ENCODE data around the gene SLC6A1. TPM values are rescaled to one million over a fixed set of nuclear protein-coding genes. Genes with fewer than 3 reads are reported as not detected.

SLC6A1 gene
- total RNA-seq, 1 experiment from 2014 or later, result not detected

- ChIA-PET CTCF (no interaction called here), RAD21 (ENCODE audit: low non-redundant PET in 1 of 2, low total read pairs in 2 of 2, uncharacterized antibody in 2 of 2, unreplicated experiment in 2 of 2) (no interaction called here), POLR2A (no interaction called here)
- no peak overlapping the region for H2AFZ ChIP-seq (ENCODE audit: low read depth, low read length, poor library complexity, severe bottlenecking)
- TF ChIP-seq, protein P1, sequence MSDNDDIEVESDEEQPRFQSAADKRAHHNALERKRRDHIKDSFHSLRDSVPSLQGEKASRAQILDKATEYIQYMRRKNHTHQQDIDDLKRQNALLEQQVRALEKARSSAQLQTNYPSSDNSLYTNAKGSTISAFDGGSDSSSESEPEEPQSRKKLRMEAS (IDR thresholded peaks at IDR 0.05), result no peak
- no peak overlapping the region for H3K4me3 ChIP-seq (replicated peaks in 1 of 2; ENCODE audit: low read depth in 1 of 2, low read length in 2 of 2)
- no peaks in the 10 kb centered on the region for H4K20me1 ChIP-seq (ENCODE audit: insufficient read depth)
- no peaks in the 10 kb centered on the region for H3K79me2 ChIP-seq (ENCODE audit: insufficient read depth, low read length)
- intact Hi-C loops (cut with micrococcal nuclease), result no loop called here
- no peaks in the 10 kb centered on the region for H3K4me1 ChIP-seq (ENCODE audit: control insufficient read depth in 1 of 2, insufficient read depth in 2 of 2, low read length in 2 of 2)
- no peak overlapping the region for H3K9ac ChIP-seq (ENCODE audit: low read length)
- no peaks in the 10 kb centered on the region for H3K36me3 ChIP-seq (ENCODE audit: control insufficient read depth in 1 of 2, insufficient read depth in 2 of 2, low read length in 2 of 2)
- H3K27me3 ChIP-seq (ENCODE audit: insufficient read depth, low read length), result peaks cover 67% of the 10 kb centered on the region
- no peaks in the 10 kb centered on the region for H3K9me2 ChIP-seq (ENCODE audit: insufficient read depth)
- ATAC-seq, result no peak
- no peak for DNase-seq (ENCODE audit: low read depth, low spot score)
- no peak overlapping the region for H3K27ac ChIP-seq (ENCODE audit: low read depth, low read length)
- H3K4me2 ChIP-seq (ENCODE audit: low read length), result no peak overlapping the region
- no TSS peak for BruUV-seq (replicated peaks)
- H3K9me3 ChIP-seq (ENCODE audit: control insufficient read depth in 1 of 2, insufficient read depth in 1 of 2, low read depth in 1 of 2, low read length in 2 of 2), result no peaks in the 10 kb centered on the region
These were observed 35.6 kb upstream of the SLC6A1 start for GRCh38 chr3:10956986-10957385.

DNA sequence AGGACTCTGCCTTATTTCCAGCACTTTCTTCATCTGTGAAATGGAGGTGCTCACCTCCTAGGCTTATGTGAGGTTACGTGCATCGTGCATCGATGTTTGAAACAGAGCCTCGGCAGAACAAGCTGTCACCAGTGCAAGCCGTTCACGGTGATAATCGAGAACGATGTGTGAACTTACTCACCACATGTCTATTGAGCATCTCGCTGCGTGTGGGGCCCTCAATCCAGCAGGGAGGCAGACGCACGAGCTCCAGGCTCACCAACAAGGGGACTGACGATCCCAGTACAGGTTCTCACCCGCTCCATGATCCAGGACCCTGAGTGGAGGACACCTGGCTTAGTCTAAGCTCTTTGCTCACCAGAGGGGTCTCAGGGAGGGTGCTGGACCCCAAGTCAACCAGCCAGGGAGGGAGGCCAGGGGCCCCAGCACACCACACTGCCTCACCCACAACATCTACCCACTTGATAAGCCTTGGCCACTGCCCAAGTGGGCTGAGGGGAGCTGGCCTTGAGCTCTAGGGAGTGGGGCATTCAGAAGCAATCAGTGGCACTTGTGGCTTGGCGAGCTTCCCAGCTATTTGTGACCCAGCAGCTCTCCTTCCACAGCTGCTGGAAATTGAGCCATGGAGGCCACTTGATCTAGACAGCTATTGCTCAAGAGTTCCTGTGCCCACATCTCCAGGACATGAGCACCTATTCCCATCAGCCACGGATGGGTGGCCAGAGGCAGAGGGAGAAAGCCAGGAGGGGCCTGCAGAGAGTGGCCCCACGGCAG lies 34.4 kb upstream of the SLC6A1 start:
- CTCF ChIA-PET, result no interaction called here
- no TSS peak for BruUV-seq (replicated peaks)

More for the DNA sequence above, 34.4 kb upstream of the SLC6A1 start:
- H3K4me2 ChIP-seq (ENCODE audit: low read length), result no peak overlapping the region
- H3K9me3 ChIP-seq (ENCODE audit: control insufficient read depth in 1 of 2, insufficient read depth in 1 of 2, low read depth in 1 of 2, low read length in 2 of 2), result no peaks in the 10 kb centered on the region
- H3K36me3 ChIP-seq (ENCODE audit: control insufficient read depth in 1 of 2, insufficient read depth in 2 of 2, low read length in 2 of 2), result no peaks in the 10 kb centered on the region
- ChIA-PET POLR2A (no interaction called here), RAD21 (ENCODE audit: low non-redundant PET in 1 of 2, low total read pairs in 2 of 2, uncharacterized antibody in 2 of 2, unreplicated experiment in 2 of 2) (no interaction called here)
- no peak for DNase-seq (ENCODE audit: low read depth, low spot score)
- no peaks in the 10 kb centered on the region for H4K20me1 ChIP-seq (ENCODE audit: insufficient read depth)
- H3K79me2 ChIP-seq (ENCODE audit: insufficient read depth, low read length), result no peaks in the 10 kb centered on the region
- no peak overlapping the region for H2AFZ ChIP-seq (ENCODE audit: low read depth, low read length, poor library complexity, severe bottlenecking)
- ATAC-seq, result peak; percentile 25; the same call in 1 of the 2 replicates
- H3K4me1 ChIP-seq (ENCODE audit: control insufficient read depth in 1 of 2, insufficient read depth in 2 of 2, low read length in 2 of 2), result no peaks in the 10 kb centered on the region
- no peak overlapping the region for H3K27ac ChIP-seq (ENCODE audit: low read depth, low read length)
- intact Hi-C loops (cut with micrococcal nuclease), result no loop called here
- peaks cover 79% of the 10 kb centered on the region for H3K27me3 ChIP-seq (ENCODE audit: insufficient read depth, low read length)
- no peak overlapping the region for H3K9ac ChIP-seq (ENCODE audit: low read length)
- TF ChIP-seq POLR2AphosphoS5 (IDR thresholded peaks at IDR 0.05; ENCODE audit: low read depth, low read length), result no peak
- TF ChIP-seq CEBPB (IDR thresholded peaks at IDR 0.05; ENCODE audit: low read depth), result no peak
- TF ChIP-seq ZFX (IDR thresholded peaks at IDR 0.05), result no peak
- no peak for TF ChIP-seq RAD21 (IDR thresholded peaks at IDR 0.05; ENCODE audit: low read depth)
- TF ChIP-seq SP1 (IDR thresholded peaks at IDR 0.05; ENCODE audit: low read depth), result no peak
- no peak for TF ChIP-seq YY1 (IDR thresholded peaks at IDR 0.05; ENCODE audit: extremely low read depth, insufficient replicate concordance, low read depth, low read length)
- no peak for TF ChIP-seq ZNF274 (IDR thresholded peaks at IDR 0.05; ENCODE audit: low read depth, low read length)
- no peak for TF ChIP-seq FOSL1 (IDR thresholded peaks at IDR 0.05; ENCODE audit: low read depth)
- TF ChIP-seq EGR1 (IDR thresholded peaks at IDR 0.05; ENCODE audit: low read depth), result no peak
- TF ChIP-seq POLR2A (IDR thresholded peaks at IDR 0.05; ENCODE audit: borderline replicate concordance, extremely low read depth, insufficient read depth, insufficient read length), result no peak
- no peak for TF ChIP-seq EZH2phosphoT487 (IDR thresholded peaks at IDR 0.05; ENCODE audit: borderline replicate concordance)
- H3K9me2 ChIP-seq (ENCODE audit: insufficient read depth), result no peaks in the 10 kb centered on the region
- no peak overlapping the region for H3K4me3 ChIP-seq (replicated peaks in 1 of 2; ENCODE audit: low read depth in 1 of 2, low read length in 2 of 2)

All from HCT116 (cell line).